ENCODE data around the gene SETD5. TPM values are rescaled to one million over a fixed set of nuclear protein-coding genes. Genes with fewer than 3 reads are reported as not detected.

SETD5 gene
- total RNA-seq, 4 donors from 2014 or later = 57.9 to 198 (median 94.2) TPM

DNA sequence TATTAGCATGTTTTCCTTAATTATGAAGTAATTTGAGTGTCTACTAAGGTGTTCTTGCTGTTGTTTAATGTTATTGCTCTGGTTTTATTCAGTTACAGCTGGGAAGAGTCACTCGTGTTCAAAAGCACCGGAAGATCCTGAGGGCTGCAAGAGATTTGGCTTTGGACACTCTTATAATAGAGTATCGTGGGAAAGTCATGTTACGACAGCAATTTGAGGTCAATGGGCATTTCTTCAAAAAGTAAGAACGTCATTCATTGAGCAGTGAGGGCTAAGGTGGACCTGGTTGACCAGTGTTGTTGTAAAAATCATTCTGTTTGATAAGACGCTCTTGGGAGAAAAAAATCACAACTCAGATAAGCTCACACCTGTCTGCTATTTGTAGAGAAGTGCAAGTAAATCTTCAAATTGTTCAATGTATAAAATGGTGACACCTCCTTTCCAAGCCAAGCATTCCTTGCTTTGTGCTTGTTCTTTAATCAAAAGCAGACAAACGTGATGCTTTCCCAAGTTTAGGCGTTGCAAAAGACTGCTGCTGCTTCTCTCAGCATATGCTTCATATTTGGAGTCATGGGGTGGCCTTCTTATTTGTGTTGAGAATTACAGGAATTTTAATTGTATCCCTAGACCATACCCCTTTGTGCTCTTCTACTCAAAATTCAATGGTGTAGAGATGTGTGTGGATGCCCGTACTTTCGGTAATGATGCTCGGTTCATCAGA lies 44.2 kb downstream of the SETD5 start:
- Histone ChIP-seq H3K27me3 (no peaks in the 10 kb centered on the region), H3K4me3 (no peak overlapping the region), H3K27ac (no peak overlapping the region), H3K4me1 (no peaks in the 10 kb centered on the region), H3K36me3 (no peaks in the 10 kb centered on the region), H3K9me3 (no peaks in the 10 kb centered on the region)
- intact Hi-C loops (cut with DNase I; ENCODE audit: low total_unique reads) = no loop called here
- no peak for TF ChIP-seq POLR2A (IDR thresholded peaks at IDR 0.05)
- no peak for TF ChIP-seq CTCF (IDR thresholded peaks at IDR 0.05)
- no peak for DNase-seq

- Histone ChIP-seq H3K27ac (no peak overlapping the region), H3K4me3 (no peak overlapping the region), H3K9me3 (no peaks in the 10 kb centered on the region), H3K27me3 (no peaks in the 10 kb centered on the region), H3K36me3 (no peaks in the 10 kb centered on the region), H3K4me1 (no peaks in the 10 kb centered on the region)
- intact Hi-C loops (cut with DNase I; ENCODE audit: low total_unique reads) = no loop called here
- no peak for DNase-seq
- TF ChIP-seq POLR2A (IDR thresholded peaks at IDR 0.05) (no peak), CTCF (IDR thresholded peaks at IDR 0.05) (no peak)
Observed at GRCh38 chr3:9448071-9448470, 50.7 kb downstream of the SETD5 start.

DNA sequence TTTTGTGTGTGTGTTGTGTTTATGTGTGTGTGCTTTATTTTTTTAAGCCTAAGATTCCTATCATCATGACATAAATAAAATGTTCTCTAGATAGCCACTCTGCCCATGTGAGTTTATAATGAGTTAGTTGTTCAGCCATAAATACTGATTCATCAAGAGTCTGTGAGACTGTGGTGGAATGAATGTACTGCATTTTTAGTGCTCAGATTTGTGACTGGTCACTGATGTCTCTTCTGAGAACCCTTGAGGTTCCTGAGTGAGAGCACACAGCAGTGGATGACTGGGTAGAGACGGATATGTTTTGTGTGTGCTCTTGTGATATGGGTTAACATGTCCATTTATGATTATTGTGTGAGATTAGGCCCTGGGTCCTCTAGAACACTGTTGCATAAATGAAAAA lies 51.2 kb downstream of the SETD5 start:
- no peaks in the 10 kb centered on the region for H3K4me1 ChIP-seq
- no peaks in the 10 kb centered on the region for H3K36me3 ChIP-seq
- intact Hi-C loops (cut with DNase I; ENCODE audit: low total_unique reads) = no loop called here
- DNase-seq = no peak
- H3K27me3 ChIP-seq = no peaks in the 10 kb centered on the region
- H3K4me3 ChIP-seq = no peak overlapping the region
- no peaks in the 10 kb centered on the region for H3K9me3 ChIP-seq
- TF ChIP-seq POLR2A (IDR thresholded peaks at IDR 0.05) (no peak), CTCF (IDR thresholded peaks at IDR 0.05) (no peak)
- H3K27ac ChIP-seq = no peak overlapping the region

- H3K27me3 ChIP-seq = no peaks in the 10 kb centered on the region
- H3K9me3 ChIP-seq = no peaks in the 10 kb centered on the region
- H3K36me3 ChIP-seq = no peaks in the 10 kb centered on the region
- intact Hi-C loops (cut with DNase I; ENCODE audit: low total_unique reads) = no loop called here
- DNase-seq = no peak
- no peak overlapping the region for H3K27ac ChIP-seq
- TF ChIP-seq POLR2A (IDR thresholded peaks at IDR 0.05) (no peak), CTCF (IDR thresholded peaks at IDR 0.05) (no peak)
- H3K4me1 ChIP-seq = no peaks in the 10 kb centered on the region
- H3K4me3 ChIP-seq = no peak overlapping the region
Observed at GRCh38 chr3:9450126-9450525, 52.7 kb downstream of the SETD5 start.

DNA sequence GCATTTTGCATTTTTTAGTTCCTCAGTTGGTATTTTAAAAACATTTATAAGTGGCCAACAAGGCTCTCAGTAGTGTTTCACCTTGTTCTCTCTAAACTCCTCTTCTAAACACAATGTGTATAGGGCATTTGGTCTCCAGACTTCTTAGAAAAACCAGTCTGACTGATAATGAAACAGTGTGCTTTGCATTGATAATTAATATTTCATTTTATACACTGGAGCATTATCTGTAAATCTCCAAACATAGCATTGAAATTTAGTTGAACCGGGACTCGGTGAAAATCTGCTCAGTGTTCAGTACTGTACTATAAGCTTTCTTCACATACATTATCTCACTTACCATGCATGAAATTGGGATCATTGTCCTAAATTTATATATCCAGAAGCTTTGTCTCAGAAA lies 53.6 kb downstream of the SETD5 start:
- no peaks in the 10 kb centered on the region for H3K27me3 ChIP-seq
- TF ChIP-seq CTCF (IDR thresholded peaks at IDR 0.05) (no peak), POLR2A (IDR thresholded peaks at IDR 0.05) (no peak)
- H3K27ac ChIP-seq = no peak overlapping the region
- intact Hi-C loops (cut with DNase I; ENCODE audit: low total_unique reads) = no loop called here
- no peak for DNase-seq
- no peaks in the 10 kb centered on the region for H3K36me3 ChIP-seq
- H3K4me3 ChIP-seq = no peak overlapping the region
- H3K9me3 ChIP-seq = no peaks in the 10 kb centered on the region
- H3K4me1 ChIP-seq = no peaks in the 10 kb centered on the region

Measured in uterus (tissue), 4 donors.